Right lobe of liver (tissue), 6 donors: Measurements from ENCODE around the gene ROBO2. TPM values are rescaled to one million over a fixed set of nuclear protein-coding genes. Genes with fewer than 3 reads are reported as not detected.

ENCODE experiments used
- ATAC-seq, 4 donors: fragments of 200-7000 bp; cut with Tn5 transposase; one replicate each; pipeline ENCODE4 v1.9.1; 2020; ENCODE audit warnings: mild to moderate bottlenecking in 4 of 4, moderate library complexity in 4 of 4
- DNase-seq, 3 donors: peaks; one replicate each; pipeline ENCODE4 v3.0.0-alpha.2; 2020
- H3K27ac ChIP-seq, 3 donors: fragments of 200-600 bp; one replicate each; pipeline ENCODE4 v1.8.0; 2022
- H3K27me3 ChIP-seq, 2 donors: fragments of 200-600 bp; one replicate each; pipeline ENCODE4 v1.8.0; 2022
- H3K36me3 ChIP-seq, 4 donors: fragments of 200-600 bp; sonication (generic) in 1 of 4; one replicate each; pipeline versions ENCODE4 v1.5.1 to v1.8.0; 2017 to 2022; ENCODE audit warnings: control low read depth in 1 of 4
- H3K4me1 ChIP-seq, 4 donors: fragments of 200-600 bp; sonication (generic) in 1 of 4; one replicate each; pipeline versions ENCODE4 v1.5.1 to v1.8.0; 2017 to 2022; ENCODE audit warnings: control low read depth in 1 of 4
- H3K4me3 ChIP-seq, 3 donors: fragments of 200-600 bp; one replicate each; pipeline ENCODE4 v1.8.0; 2022
- H3K9me3 ChIP-seq, 4 donors: fragments of 200-600 bp; sonication (generic) in 1 of 4; one replicate each; pipeline versions ENCODE4 v1.5.1 to v1.8.0; 2017 to 2022; ENCODE audit warnings: control low read depth in 1 of 4
- CTCF ChIP-seq, 4 donors: fragments of 200-600 bp in 3 of 4; fragments of 450-650 bp in 1 of 4; IDR thresholded peaks; one replicate each; pipeline versions ENCODE4 v1.5.1 to v1.8.0; 2016 to 2022; ENCODE audit warnings: antibody characterized with exemption in 4 of 4, mild to moderate bottlenecking in 2 of 4
- POLR2A ChIP-seq: fragments of 450-650 bp; IDR thresholded peaks from one replicate; pipeline ENCODE4 v1.6.1; 2017; ENCODE audit warnings: antibody characterized with exemption, mild to moderate bottlenecking
- WGBS: methylation state at CpG from one replicate; pipeline ENCODE4 v1.1.6; 2018; ENCODE audit warnings: low coverage, low lambda C conversion rate; ENCODE audit not compliant: insufficient coverage; ENCODE audit errors: missing lambda C conversion rate; 5-methylcytosine and 5-hydroxymethylcytosine counted together
- intact Hi-C, 2 donors: fragments of 100-400 bp; cut with DNase I; formaldehyde crosslinking; loops; one replicate each; pipeline versions ENCODE4 v1.11.2 to v1.14.1; 2022
- total RNA-seq, 6 experiments: library from RNA; depleted of rRNA in 2 of 6; stranded (reverse); fragments of >200 nt in 2 of 6; fragmentation: NEBNext Ultra II Directional in 3 of 6; extraction: Animal tissue kit (Norgen Biotek cat#: 25700) in 3 of 6; gene quantifications; one replicate each; pipeline versions ENCODE4 v1.1.0 to v1.2.4, GENCODE V29; 2016 to 2023
- donor health status: DM: no; HTN: yes; CAD: no.
- donor health status: DM: no; HTN: no; CAD: no.
- donor health status: DM: no; HTN: no; CAD: no.
- donor health status: DM: no; HTN: yes; CAD: no.
- donor health status: DM: no; HTN: yes; CAD: no.

Gene ROBO2
- total RNA-seq, 6 experiments from 2014 or later: 0.07 to 1.7 (median 0.67) TPM

GRCh38 chr3:77207753-77208152 is 167.9 kb downstream of the ROBO2 start:
- H3K4me3 ChIP-seq: no peak overlapping the region
- H3K9me3 ChIP-seq: no peaks in the 10 kb centered on the region
- ATAC-seq (no peak), DNase-seq (no peak)
- H3K4me1 ChIP-seq: no peaks in the 10 kb centered on the region
- H3K27ac ChIP-seq: no peak overlapping the region
- 80% methylated on average over 7 of the region's 8 CpGs for WGBS
- H3K27me3 ChIP-seq: no peaks in the 10 kb centered on the region
- H3K36me3 ChIP-seq: no peaks in the 10 kb centered on the region
- TF ChIP-seq CTCF (IDR thresholded peaks at IDR 0.05): no peak
- no peak for TF ChIP-seq POLR2A
- intact Hi-C loops: no loop called here

- intact Hi-C loops: no loop called here
- WGBS: 69% methylated on average over 3 of the region's 3 CpGs
- Histone ChIP-seq H3K27me3 (no peaks in the 10 kb centered on the region), H3K4me1 (no peaks in the 10 kb centered on the region), H3K36me3 (no peaks in the 10 kb centered on the region), H3K9me3 (no peaks in the 10 kb centered on the region), H3K27ac (no peak overlapping the region), H3K4me3 (no peak overlapping the region)
- TF ChIP-seq CTCF (IDR thresholded peaks at IDR 0.05) (no peak), POLR2A (no peak)
- ATAC-seq (no peak), DNase-seq (no peak)
Measured at GRCh38 chr3:77222701-77223100, 182.8 kb downstream of the ROBO2 start.

GRCh38 chr3:77227567-77227966 is 187.7 kb downstream of the ROBO2 start:
- H3K9me3 ChIP-seq: no peaks in the 10 kb centered on the region
- intact Hi-C loops: no loop called here
- WGBS: 45% methylated on average over 2 of the region's 2 CpGs
- no peak for TF ChIP-seq POLR2A
- TF ChIP-seq CTCF (IDR thresholded peaks at IDR 0.05): no peak
- no peak overlapping the region for H3K27ac ChIP-seq
- no peaks in the 10 kb centered on the region for H3K36me3 ChIP-seq
- H3K4me1 ChIP-seq: no peaks in the 10 kb centered on the region
- DNase-seq (no peak), ATAC-seq (no peak)
- no peaks in the 10 kb centered on the region for H3K27me3 ChIP-seq
- H3K4me3 ChIP-seq: no peak overlapping the region

- no peak for ATAC-seq
- Histone ChIP-seq H3K36me3 (no peaks in the 10 kb centered on the region), H3K4me3 (no peak overlapping the region), H3K27ac (no peak overlapping the region), H3K4me1 (no peaks in the 10 kb centered on the region), H3K9me3 (no peaks in the 10 kb centered on the region), H3K27me3 (no peaks in the 10 kb centered on the region)
- TF ChIP-seq POLR2A (no peak), CTCF (IDR thresholded peaks at IDR 0.05) (no peak)
- intact Hi-C loops: no loop called here
- 83% methylated on average over 2 of the region's 2 CpGs for WGBS
- DNase-seq: no peak
Measured at GRCh38 chr3:77232557-77232956, 192.7 kb downstream of the ROBO2 start.

GRCh38 chr3:77234004-77234403 is 194.1 kb downstream of the ROBO2 start:
- H3K36me3 ChIP-seq: no peaks in the 10 kb centered on the region
- 61% methylated on average over 2 of the region's 2 CpGs for WGBS
- no peaks in the 10 kb centered on the region for H3K27me3 ChIP-seq
- H3K4me1 ChIP-seq: no peaks in the 10 kb centered on the region
- DNase-seq (no peak), ATAC-seq (no peak)
- H3K4me3 ChIP-seq: no peak overlapping the region
- no peak overlapping the region for H3K27ac ChIP-seq
- intact Hi-C loops: no loop called here
- no peak for TF ChIP-seq POLR2A
- no peak for TF ChIP-seq CTCF (IDR thresholded peaks at IDR 0.05)
- no peaks in the 10 kb centered on the region for H3K9me3 ChIP-seq
